Measurements from ENCODE around the gene ATP2C1.

DNA sequence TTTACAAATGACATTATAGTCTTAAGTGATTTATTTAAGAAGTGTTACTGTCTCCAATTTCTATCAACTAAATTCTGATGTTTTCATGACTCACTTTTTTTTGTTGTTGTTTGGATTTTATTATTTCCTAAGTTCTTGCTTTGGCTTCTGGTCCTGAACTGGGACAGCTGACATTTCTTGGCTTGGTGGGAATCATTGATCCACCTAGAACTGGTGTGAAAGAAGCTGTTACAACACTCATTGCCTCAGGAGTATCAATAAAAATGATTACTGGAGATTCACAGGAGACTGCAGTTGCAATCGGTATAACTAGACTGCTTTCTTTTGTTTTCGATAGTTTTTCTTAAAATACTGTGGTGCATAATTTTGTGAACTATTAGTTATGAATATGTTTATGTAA is 85.2 kb downstream of the ATP2C1 start:
- TF ChIP-seq, protein P1, sequence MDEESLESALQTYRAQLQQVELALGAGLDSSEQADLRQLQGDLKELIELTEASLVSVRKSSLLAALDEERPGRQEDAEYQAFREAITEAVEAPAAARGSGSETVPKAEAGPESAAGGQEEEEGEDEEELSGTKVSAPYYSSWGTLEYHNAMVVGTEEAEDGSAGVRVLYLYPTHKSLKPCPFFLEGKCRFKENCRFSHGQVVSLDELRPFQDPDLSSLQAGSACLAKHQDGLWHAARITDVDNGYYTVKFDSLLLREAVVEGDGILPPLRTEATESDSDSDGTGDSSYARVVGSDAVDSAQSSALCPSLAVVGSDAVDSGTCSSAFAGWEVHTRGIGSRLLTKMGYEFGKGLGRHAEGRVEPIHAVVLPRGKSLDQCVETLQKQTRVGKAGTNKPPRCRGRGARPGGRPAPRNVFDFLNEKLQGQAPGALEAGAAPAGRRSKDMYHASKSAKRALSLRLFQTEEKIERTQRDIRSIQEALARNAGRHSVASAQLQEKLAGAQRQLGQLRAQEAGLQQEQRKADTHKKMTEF (CRISPR knock-in tag; IDR thresholded peaks at IDR 0.05), result no peak
- TF ChIP-seq AKAP8 (CRISPR knock-in tag; IDR thresholded peaks at IDR 0.05) (no peak), SPEN (CRISPR knock-in tag; IDR thresholded peaks at IDR 0.05; ENCODE audit: low read depth) (no peak), RBFOX2 (IDR thresholded peaks at IDR 0.05; ENCODE audit: low read depth, low read length) (no peak), POLR2A (IDR thresholded peaks at IDR 0.05; ENCODE audit: insufficient read depth in 1 of 2, low read depth in 2 of 2, low read length in 2 of 2) (no peak)
- TF ChIP-seq, protein P2, sequence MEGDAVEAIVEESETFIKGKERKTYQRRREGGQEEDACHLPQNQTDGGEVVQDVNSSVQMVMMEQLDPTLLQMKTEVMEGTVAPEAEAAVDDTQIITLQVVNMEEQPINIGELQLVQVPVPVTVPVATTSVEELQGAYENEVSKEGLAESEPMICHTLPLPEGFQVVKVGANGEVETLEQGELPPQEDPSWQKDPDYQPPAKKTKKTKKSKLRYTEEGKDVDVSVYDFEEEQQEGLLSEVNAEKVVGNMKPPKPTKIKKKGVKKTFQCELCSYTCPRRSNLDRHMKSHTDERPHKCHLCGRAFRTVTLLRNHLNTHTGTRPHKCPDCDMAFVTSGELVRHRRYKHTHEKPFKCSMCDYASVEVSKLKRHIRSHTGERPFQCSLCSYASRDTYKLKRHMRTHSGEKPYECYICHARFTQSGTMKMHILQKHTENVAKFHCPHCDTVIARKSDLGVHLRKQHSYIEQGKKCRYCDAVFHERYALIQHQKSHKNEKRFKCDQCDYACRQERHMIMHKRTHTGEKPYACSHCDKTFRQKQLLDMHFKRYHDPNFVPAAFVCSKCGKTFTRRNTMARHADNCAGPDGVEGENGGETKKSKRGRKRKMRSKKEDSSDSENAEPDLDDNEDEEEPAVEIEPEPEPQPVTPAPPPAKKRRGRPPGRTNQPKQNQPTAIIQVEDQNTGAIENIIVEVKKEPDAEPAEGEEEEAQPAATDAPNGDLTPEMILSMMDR (CRISPR knock-in tag; IDR thresholded peaks at IDR 0.05), result no peak
- TF ChIP-seq, protein P3, sequence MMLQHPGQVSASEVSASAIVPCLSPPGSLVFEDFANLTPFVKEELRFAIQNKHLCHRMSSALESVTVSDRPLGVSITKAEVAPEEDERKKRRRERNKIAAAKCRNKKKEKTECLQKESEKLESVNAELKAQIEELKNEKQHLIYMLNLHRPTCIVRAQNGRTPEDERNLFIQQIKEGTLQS (CRISPR knock-in tag; IDR thresholded peaks at IDR 0.05), result no peak
- TF ChIP-seq, protein P4, sequence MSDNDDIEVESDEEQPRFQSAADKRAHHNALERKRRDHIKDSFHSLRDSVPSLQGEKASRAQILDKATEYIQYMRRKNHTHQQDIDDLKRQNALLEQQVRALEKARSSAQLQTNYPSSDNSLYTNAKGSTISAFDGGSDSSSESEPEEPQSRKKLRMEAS (IDR thresholded peaks at IDR 0.05), result no peak
- TF ChIP-seq, protein P5, sequence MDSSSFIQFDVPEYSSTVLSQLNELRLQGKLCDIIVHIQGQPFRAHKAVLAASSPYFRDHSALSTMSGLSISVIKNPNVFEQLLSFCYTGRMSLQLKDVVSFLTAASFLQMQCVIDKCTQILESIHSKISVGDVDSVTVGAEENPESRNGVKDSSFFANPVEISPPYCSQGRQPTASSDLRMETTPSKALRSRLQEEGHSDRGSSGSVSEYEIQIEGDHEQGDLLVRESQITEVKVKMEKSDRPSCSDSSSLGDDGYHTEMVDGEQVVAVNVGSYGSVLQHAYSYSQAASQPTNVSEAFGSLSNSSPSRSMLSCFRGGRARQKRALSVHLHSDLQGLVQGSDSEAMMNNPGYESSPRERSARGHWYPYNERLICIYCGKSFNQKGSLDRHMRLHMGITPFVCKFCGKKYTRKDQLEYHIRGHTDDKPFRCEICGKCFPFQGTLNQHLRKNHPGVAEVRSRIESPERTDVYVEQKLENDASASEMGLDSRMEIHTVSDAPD (CRISPR knock-in tag; IDR thresholded peaks at IDR 0.05), result no peak

Measured in HepG2 (cell line).